ENCODE results near the gene PIMREG. TPM values are rescaled to one million over a fixed set of nuclear protein-coding genes. Genes with fewer than 3 reads are reported as not detected.
A peak's percentile ranks its signal among the peaks of the same experiment; 100 is the strongest.

PIMREG gene
- total RNA-seq, 4 donors from 2014 or later = 0.21 to 2.8 (median 0.84) TPM

- TF ChIP-seq, protein P1, sequence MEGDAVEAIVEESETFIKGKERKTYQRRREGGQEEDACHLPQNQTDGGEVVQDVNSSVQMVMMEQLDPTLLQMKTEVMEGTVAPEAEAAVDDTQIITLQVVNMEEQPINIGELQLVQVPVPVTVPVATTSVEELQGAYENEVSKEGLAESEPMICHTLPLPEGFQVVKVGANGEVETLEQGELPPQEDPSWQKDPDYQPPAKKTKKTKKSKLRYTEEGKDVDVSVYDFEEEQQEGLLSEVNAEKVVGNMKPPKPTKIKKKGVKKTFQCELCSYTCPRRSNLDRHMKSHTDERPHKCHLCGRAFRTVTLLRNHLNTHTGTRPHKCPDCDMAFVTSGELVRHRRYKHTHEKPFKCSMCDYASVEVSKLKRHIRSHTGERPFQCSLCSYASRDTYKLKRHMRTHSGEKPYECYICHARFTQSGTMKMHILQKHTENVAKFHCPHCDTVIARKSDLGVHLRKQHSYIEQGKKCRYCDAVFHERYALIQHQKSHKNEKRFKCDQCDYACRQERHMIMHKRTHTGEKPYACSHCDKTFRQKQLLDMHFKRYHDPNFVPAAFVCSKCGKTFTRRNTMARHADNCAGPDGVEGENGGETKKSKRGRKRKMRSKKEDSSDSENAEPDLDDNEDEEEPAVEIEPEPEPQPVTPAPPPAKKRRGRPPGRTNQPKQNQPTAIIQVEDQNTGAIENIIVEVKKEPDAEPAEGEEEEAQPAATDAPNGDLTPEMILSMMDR (IDR thresholded peaks at IDR 0.05) = no peak
- no peak for TF ChIP-seq POLR2A (IDR thresholded peaks at IDR 0.05)
- peak in 1 of 2 donors; percentile 66 for DNase-seq (ENCODE audit: low spot score in 2 of 2)
- H3K4me3 ChIP-seq (ENCODE audit: low read depth, poor library complexity, severe bottlenecking) = no peak overlapping the region
- intact Hi-C loops (cut with DNase I; ENCODE audit: low total_unique reads) = no loop called here
- 58 to 70% methylated on average over 13 to 14 of the region's 17 CpGs for WGBS, 2 donors
Observed at GRCh38 chr17:6497496-6498221, 53.4 kb downstream of the PIMREG start.

DNA sequence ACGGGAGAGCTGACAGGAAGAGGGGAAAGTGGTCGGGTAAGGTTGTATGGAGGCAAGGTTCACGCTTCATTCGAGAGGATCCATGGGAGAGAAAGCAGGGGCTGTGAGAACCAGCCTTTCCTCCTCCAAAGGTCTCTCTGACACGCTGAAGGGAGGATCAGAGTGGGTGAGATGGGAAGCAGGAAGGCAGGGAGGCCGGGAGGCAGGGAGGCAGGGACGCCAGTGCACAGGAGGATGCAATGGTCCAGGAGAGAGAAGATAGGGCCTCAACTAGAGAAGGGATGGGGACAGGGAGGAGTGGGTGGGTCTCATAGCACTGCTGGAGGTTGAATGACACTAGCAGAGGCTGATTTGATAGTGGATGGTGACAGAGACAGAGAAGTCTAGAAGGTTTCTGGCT lies 54.1 kb downstream of the PIMREG start:
- TF ChIP-seq POLR2A (IDR thresholded peaks at IDR 0.05) = no peak
- TF ChIP-seq, protein P1 (IDR thresholded peaks at IDR 0.05) = no peak
- DNase-seq (ENCODE audit: low spot score in 2 of 2) = peak in 1 of 2 donors; percentile 80
- intact Hi-C loops (cut with DNase I; ENCODE audit: low total_unique reads) = no loop called here
- WGBS, 2 donors = 73 to 80% methylated on average over 7 of the region's 7 CpGs
- no peak overlapping the region for H3K4me3 ChIP-seq (ENCODE audit: low read depth, poor library complexity, severe bottlenecking)

DNA sequence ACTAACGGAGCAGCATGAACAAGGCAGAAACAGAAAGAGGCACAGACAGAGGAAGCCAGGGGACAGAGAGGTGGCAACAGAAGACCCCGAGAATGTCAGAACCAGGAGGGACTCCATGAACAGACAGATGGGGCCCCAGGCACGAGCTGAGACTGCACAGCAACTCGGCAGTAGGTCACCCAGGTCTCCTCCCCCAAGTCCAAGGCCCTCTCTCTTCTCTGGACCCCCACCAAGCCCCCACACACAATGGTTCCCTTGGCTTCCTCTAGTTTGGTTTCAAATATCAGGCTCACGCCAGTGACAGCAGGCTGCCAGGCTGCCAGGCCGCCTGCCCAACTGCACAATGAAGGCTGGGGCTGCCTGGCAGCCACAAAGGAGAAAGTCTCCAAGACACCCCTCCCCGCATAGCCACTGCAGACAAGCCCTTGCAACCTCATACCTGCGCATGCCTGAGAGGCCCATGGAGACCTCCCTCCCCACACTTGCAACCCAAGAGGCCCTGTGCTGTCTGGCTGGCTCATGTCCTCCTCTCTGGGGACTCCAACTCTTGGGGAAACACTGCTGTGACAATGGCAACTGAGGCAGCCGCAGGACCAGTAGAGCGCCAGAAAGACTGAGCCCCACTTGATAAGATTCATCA lies 54.8 kb downstream of the PIMREG start:
- intact Hi-C loops (cut with DNase I; ENCODE audit: low total_unique reads) = no loop called here
- no peak overlapping the region for H3K4me3 ChIP-seq (ENCODE audit: low read depth, poor library complexity, severe bottlenecking)
- TF ChIP-seq POLR2A (IDR thresholded peaks at IDR 0.05) = no peak
- TF ChIP-seq, protein P1 (IDR thresholded peaks at IDR 0.05) = no peak
- peak in 1 of 2 donors; percentile 58 for DNase-seq (ENCODE audit: low spot score in 2 of 2)
- 81 to 89% methylated on average over 9 to 10 of the region's 10 CpGs for WGBS, 2 donors

Other genes starting within 250 kb of the PIMREG start
- not detected for gene AIPL1, start 9.3 kb upstream of the PIMREG start, total RNA-seq
- 10 to 100 TPM; 11.9 to 19.5 (median 16.3) TPM for gene PITPNM3, start 112.1 kb downstream of the PIMREG start, total RNA-seq
- gene KIAA0753, start 196.3 kb downstream of the PIMREG start, total RNA-seq = 10 to 100 TPM in 3 of 4 donors, 1 to 10 TPM in 1; 8.1 to 19.6 (median 13.8) TPM
- gene TXNDC17, start 196.6 kb downstream of the PIMREG start, total RNA-seq = 100 to 1,000 TPM in 2 of 4 donors, 10 to 100 TPM in 2; 56.9 to 149 (median 98.0) TPM
- gene MED31, start 207.2 kb downstream of the PIMREG start, total RNA-seq = 10 to 100 TPM in 2 of 4 donors, 1 to 10 TPM in 2; 2.4 to 16.5 (median 9.8) TPM
- 1 to 10 TPM in 2 of 4 donors, under 1 TPM in 2; 0.81 to 3.3 (median 1.6) TPM for gene C17orf100, start 207.3 kb downstream of the PIMREG start, total RNA-seq